HG03280 (cell line): ENCODE measurements around the gene MECP2.

ENCODE experiments used
- ATAC-seq: cut with Tn5 transposase; IDR thresholded peaks from one replicate; pipeline ENCODE4 v1.9.1; 2021; ENCODE audit warnings: mild to moderate bottlenecking, moderate library complexity; ENCODE audit not compliant: unreplicated experiment

Gene MECP2

DNA sequence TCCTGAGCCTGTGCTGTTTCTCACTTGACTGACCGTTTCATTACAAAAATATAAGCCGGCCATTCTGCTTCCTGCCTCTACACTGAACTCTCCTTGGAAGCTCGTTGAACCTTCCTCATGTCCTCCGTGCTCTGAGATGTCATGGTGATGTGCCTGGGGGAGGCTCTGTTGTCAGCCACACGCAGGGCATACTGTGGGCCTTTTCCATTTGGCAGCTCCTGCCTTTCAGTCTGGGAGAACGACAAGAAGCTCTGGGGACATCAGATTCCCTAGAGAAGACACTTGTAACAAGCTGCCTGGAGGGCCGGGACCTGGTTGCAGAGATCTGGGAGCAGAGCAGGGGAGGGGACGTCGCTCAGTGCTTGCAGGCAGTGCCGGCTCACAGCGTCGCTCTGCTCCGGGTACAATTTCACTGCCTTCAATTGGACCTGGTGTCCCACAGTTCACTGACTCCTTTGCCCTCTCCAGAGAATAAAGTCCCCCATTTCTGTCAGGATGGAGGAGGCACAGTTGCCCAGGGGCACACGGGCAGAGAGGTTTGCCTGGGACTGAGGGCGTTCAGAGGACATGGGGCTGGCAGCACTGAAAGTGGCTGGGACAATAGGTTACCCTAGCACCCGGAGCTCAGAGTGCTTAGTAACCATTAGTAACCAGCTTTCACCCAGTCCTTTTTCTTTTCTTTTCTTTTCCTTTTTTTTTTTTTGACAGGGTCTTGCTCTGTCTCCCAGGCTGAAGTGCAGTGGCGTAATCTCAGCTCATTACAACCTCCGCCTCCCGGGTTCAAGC, 19.1 kb upstream of the MECP2 start:
- ATAC-seq = no peak

GRCh38 chrX:154115750-154116149, 18.2 kb upstream of the MECP2 start:
- no peak for ATAC-seq

GRCh38 chrX:154115071-154115470, 17.6 kb upstream of the MECP2 start:
- no peak for ATAC-seq

- ATAC-seq = no peak
Measured at GRCh38 chrX:154114652-154115051, 17.1 kb upstream of the MECP2 start.

GRCh38 chrX:154113729-154114128, 16.2 kb upstream of the MECP2 start:
- ATAC-seq = no peak

DNA sequence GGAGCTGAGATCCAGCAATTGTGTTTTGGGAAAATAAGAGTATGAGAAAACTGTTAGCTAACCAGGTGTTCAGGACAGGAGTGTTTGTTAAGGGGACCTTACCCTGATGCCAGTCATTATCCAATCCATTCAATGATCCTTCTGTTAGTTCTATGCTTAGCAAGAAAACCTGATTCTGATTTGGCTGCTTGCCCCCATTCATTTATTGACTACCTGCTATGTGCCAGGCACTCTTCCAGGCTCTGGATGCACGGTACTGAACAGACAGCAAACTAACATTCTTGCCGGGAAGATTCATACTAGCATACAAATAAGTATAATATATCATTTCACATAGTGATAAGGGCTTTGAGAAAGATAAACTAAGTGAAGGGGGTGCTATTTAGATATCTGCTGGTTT, 1.0 kb upstream of the MECP2 start:
- ATAC-seq = no peak

DNA sequence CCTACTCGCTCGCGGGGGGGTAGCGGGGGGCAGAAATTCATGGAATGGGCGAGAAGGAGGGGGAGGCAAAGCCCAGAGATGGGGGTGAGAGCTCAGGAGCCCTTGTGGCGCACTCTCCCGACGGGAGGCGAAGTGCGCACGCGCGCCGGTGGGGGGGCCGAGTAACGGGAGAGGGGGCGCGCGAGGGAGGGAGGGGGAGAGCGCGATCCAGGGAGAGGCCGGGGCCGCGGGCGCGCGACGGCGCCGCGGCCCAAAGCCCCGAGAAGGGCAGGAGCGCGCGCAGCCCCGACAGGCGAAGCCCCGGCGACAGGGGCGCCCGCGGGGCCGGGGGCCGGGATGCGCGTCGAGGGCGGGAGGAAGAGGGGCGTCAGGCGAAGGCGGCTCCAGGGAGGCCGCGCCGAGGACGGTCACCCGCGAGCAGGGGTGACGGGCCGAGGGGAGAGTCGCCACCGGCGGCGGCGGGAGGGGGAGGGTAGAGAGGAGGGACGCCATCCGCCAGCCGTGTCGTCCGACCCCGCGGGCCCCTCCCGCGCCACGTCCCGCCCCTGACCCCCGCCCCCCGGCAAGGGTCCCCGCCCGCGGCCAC, 421 bp downstream of the MECP2 start:
- ATAC-seq = peak; percentile 41

DNA sequence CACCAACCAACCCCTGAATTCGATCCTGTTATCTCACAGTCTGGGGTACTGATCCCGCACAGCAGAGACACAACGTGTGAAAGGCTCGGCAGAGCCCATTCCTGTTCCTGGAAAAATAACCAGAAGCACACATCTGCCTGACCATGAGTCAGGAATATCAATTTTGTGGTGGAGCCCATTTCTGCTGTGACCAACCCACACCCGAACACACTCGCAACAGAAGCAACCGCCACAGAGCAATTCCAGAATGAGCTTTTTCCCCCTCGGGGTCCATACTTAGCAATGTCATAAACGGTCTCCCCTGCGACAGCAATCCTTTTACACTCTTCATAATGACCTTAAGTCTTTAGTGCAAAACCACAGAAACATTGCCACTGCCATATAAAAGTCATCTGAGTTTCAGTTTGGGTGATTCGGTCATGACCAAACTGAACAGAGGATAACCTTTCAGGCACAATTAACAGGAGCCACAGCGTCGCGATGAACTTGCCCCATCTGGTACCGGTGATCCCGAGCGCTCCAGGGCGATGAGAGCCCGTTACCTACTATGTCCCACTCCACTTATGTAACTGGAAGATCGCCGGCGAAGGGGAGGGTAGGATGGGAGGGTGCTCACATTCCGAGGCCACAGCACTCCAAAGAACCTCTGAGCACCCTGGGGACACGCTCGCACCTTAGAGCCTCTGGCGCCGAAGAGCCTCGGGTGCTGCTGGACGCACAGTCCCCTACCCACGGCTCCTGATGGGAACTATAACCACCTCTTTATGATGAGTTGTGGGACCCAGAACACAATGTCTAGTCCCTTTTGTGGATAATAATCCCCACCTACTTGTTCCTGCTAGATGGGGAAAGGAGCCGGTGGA, 1.1 kb downstream of the MECP2 start:
- no peak for ATAC-seq

GRCh38 chrX:154094833-154095232, 2.7 kb downstream of the MECP2 start:
- no peak for ATAC-seq

DNA sequence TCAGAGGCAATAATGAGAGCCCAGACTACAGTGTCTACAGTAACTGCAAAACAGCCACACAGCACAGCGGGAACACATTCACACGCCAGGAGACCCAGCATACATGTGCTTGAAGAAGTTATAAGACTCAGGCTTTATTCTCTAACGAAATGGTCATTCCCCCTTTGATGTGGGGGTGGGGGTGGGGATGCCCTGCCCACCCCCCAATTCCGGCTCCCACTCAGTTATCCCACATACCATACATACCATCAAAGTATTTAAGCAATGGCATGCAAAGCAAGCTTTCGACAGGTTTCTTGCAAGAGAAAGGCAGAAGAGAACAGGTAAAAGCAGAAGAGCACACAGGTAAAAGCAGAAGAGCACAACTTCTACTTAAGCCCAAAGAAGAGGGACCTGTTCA, 3.6 kb downstream of the MECP2 start:
- ATAC-seq = no peak

DNA sequence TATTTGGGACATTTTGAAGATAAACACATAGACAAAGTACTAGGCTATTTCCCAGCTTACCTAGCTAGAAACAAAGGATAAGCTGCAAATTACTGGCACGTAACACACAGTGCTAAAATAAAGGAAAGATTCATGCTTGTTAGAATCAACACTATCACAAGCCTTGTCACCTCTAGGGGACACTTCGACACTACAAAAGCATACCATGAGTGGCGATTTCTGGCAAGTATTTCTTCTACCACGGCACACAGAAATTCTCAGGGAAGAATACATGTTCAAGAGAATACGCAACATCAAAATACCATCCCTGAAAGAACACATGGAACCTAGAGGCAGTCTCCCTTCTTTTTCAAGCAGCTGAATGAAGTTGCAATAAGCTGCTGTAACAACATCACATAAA, 5.1 kb downstream of the MECP2 start:
- no peak for ATAC-seq

GRCh38 chrX:154091678-154092077, 5.8 kb downstream of the MECP2 start:
- no peak for ATAC-seq

DNA sequence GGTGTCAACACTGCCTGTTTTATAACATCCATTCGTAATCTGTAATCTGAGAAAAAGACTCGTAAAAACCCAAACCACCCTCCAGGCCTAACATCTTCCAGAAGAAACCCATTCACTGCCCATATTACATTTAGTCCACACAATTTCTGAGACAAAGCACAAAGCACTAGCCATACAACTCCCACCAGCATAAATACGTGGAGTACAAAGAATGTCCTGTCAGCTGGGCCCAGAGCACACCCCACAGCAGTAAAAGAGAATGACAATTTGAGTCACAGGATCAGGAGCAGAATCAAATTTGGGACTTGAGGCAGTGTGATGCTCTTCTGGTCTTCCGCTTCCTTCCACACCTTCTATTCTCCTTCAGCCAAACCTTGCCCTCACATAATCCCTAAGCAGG, 6.8 kb downstream of the MECP2 start:
- no peak for ATAC-seq

DNA sequence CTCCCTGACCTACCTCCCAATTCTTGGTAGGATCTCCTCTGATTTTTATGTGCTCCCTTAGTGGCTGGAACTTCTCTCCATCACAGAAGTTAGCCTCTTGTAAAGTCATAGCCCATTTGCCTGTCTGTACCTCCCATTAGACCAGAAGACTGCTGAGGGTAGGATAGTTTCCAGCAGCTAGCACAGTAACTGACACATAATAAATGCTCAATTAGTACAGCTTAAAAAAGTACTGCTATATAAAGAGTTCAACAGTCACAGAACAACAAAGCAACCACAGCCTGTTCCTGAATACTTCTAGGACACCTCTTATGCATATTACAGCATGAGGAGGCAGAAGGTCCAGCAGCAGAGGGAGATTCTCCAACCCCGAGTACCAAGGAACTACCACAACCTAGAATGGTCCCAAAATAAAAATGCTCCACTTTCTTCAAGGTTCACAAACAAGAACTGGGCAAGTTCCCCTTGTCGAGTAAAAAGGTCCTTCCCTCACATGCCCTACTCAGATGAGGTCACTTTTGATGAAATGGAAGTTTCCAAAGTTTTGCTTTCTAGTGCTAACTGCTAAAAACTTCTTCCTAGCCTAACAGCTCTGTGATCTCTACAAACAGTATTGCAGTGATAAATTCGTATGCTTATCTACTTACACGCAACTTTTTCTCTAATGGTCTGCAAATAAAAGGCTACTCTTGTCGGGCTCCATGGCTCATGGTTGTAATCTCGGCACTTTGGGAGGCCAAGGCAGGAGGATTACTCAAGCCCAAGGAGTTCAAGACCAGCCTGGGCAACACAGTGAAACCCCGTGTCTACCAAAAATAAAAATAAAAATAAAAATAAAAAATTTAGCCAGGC, 12.8 kb downstream of the MECP2 start:
- no peak for ATAC-seq

- ATAC-seq = no peak
Measured at GRCh38 chrX:154083126-154083517, 14.4 kb downstream of the MECP2 start.

GRCh38 chrX:154082396-154083125, 15.0 kb downstream of the MECP2 start:
- no peak for ATAC-seq

DNA sequence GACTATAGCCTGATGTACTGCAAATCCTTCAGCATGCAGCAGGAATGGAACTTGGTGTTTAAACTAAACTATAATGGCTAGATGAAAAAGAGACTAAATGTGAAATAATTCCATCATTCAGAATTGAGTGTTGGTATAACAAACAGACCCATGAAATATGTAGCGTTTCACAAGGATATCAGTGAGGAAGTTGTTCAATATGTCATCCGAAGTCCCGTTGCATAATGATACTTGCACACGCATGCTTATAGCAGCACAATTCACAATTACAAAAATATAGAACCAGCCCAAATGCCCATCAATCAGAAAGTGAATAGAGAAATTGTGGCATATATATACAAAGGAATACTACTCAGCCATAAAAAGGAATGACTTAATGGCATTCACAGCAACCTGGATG, 20.4 kb downstream of the MECP2 start:
- ATAC-seq = no peak

GRCh38 chrX:154074199-154074598, 23.3 kb downstream of the MECP2 start:
- ATAC-seq = no peak

DNA sequence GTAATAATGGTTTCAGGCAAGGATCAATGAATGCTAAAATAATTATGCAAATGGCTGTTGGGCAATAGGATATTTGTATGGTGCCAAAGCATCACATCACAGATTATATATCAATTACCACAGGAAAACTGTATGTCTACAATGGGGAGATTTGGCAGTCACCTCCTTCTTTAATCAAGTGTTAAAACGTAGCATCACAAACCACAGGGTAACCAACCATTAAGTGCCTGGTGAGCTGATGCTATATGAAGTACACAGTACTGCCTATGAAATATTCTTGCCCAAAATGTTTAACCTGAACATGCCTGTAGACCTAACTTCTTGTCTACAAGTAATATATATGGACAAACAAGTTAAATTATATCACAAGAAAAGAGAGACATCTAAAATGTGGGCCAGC, 25.3 kb downstream of the MECP2 start:
- no peak for ATAC-seq

- no peak for ATAC-seq
Measured at GRCh38 chrX:154068560-154068959, 29.0 kb downstream of the MECP2 start.
